GM19467 (cell line): ENCODE measurements around the gene CNOT3.
A peak's percentile ranks its signal among the peaks of the same experiment; 100 is the strongest.
"Not testable (repeated sequence)": the region's sequence is repeated elsewhere in the genome, so short reads cannot be mapped to it uniquely, and the experiment has no call there.

Source experiments
- ATAC-seq: cut with Tn5 transposase; IDR thresholded peaks from one replicate; pipeline ENCODE4 v1.9.1; 2021; ENCODE audit warnings: mild to moderate bottlenecking, moderate library complexity; ENCODE audit not compliant: unreplicated experiment

CNOT3 gene

GRCh38 chr19:54165222-54165621 is 27.7 kb downstream of the CNOT3 start:
- no peak for ATAC-seq

GRCh38 chr19:54168174-54168917 is 30.8 kb downstream of the CNOT3 start:
- no peak for ATAC-seq

- no peak for ATAC-seq
These were observed 31.7 kb downstream of the CNOT3 start for GRCh38 chr19:54169149-54169740.

GRCh38 chr19:54171736-54172431 is 34.3 kb downstream of the CNOT3 start:
- ATAC-seq, result not testable (repeated sequence)

GRCh38 chr19:54172471-54173358 is 35.2 kb downstream of the CNOT3 start, which contains the start of gene TMC4:
TMC4 (minus strand) TSS chr19:54173160; CDS start chr19:54173117, 43 bp downstream.
- ATAC-seq, result no peak

- ATAC-seq, result no peak
These were observed 35.8 kb downstream of the CNOT3 start for GRCh38 chr19:54173359-54173699.

GRCh38 chr19:54173951-54174834 is 36.6 kb downstream of the CNOT3 start:
- ATAC-seq, result no peak

- ATAC-seq, result no peak
These were observed 41.2 kb downstream of the CNOT3 start for GRCh38 chr19:54178581-54179261.

GRCh38 chr19:54179262-54179852 is 41.8 kb downstream of the CNOT3 start:
- ATAC-seq, result no peak

- ATAC-seq, result no peak
These were observed 42.4 kb downstream of the CNOT3 start for GRCh38 chr19:54179921-54180461.

- no peak for ATAC-seq
These were observed 43.1 kb downstream of the CNOT3 start for GRCh38 chr19:54180691-54181091.

- not testable (repeated sequence) for ATAC-seq
These were observed 44.3 kb downstream of the CNOT3 start for GRCh38 chr19:54181894-54182293.

- ATAC-seq, result no peak
These were observed 45.9 kb downstream of the CNOT3 start for GRCh38 chr19:54183431-54183830.

- ATAC-seq, result no peak
These were observed 48.8 kb downstream of the CNOT3 start for GRCh38 chr19:54186351-54186750.

- no peak for ATAC-seq
These were observed 49.4 kb downstream of the CNOT3 start for GRCh38 chr19:54186934-54187381.

- ATAC-seq, result no peak
These were observed 50.8 kb downstream of the CNOT3 start for GRCh38 chr19:54188215-54188871.

GRCh38 chr19:54189145-54189734 is 51.7 kb downstream of the CNOT3 start, which contains the start of gene MBOAT7:
MBOAT7 (minus strand) TSS chr19:54189580; CDS start chr19:54188508, 1,072 bp downstream.
- peak; percentile 17 for ATAC-seq
